H1 (cell line): ENCODE data around the gene ACSF3.

Source experiments
- CEBPB ChIP-seq: IDR thresholded peaks from 2 replicates; pipeline ENCODE4 v1.6.1; 2012; ENCODE audit warnings: low read depth, low read length
- CHD1 ChIP-seq: IDR thresholded peaks from 2 replicates; pipeline ENCODE4 v1.6.1; 2012; ENCODE audit warnings: low read depth, low read length, improper control_type of control experiment
- EP300 ChIP-seq, 2 experiments: IDR thresholded peaks; 1 replicate in 1 of 2; 2 replicates in 1 of 2; pipeline ENCODE4 v1.6.1; 2011 to 2012; ENCODE audit warnings: low read depth in 2 of 2, low read length in 2 of 2, mild to moderate bottlenecking in 2 of 2, borderline replicate concordance in 1 of 2, inconsistent platforms in 1 of 2, moderate library complexity in 1 of 2
- EZH2 ChIP-seq: fragments of 200-600 bp; sonication (generic); IDR thresholded peaks from 2 replicates; pipeline ENCODE4 v1.7.1; 2012; ENCODE audit warnings: low read depth, mild to moderate bottlenecking, moderate library complexity, low read length, inconsistent platforms; ENCODE audit not compliant: severe bottlenecking
- FOSL1 ChIP-seq: IDR thresholded peaks from 2 replicates; pipeline ENCODE4 v1.6.1; 2011; ENCODE audit warnings: mild to moderate bottlenecking, low read depth, low read length, moderate library complexity; ENCODE audit not compliant: insufficient read depth
- POLR2A ChIP-seq, 2 experiments: IDR thresholded peaks; 1 replicate in 1 of 2; 2 replicates in 1 of 2; pipeline ENCODE4 v1.6.1; 2011; ENCODE audit warnings: low read depth in 2 of 2, low read length in 2 of 2, mild to moderate bottlenecking in 2 of 2; ENCODE audit errors: control extremely low read depth in 1 of 2
- TEAD4 ChIP-seq: IDR thresholded peaks from 2 replicates; pipeline ENCODE4 v1.6.1; 2012; ENCODE audit warnings: low read depth, low read length, inconsistent platforms, mixed read lengths
- TF ChIP-seq, protein P1 (sequence below), 3 experiments: IDR thresholded peaks; 1 replicate in 2 of 3; 2 replicates in 1 of 3; pipeline versions ENCODE4 v1.5.1 to v1.6.1; 2011; ENCODE audit warnings: low read length in 3 of 3, mild to moderate bottlenecking in 3 of 3, inconsistent platforms in 2 of 3, low read depth in 1 of 3, moderate library complexity in 1 of 3; ENCODE audit not compliant: insufficient read depth in 1 of 3; ENCODE audit errors: control extremely low read depth in 1 of 3
- TF ChIP-seq, protein P2 (sequence below): IDR thresholded peaks from 2 replicates; pipeline ENCODE4 v1.6.1; 2011; ENCODE audit warnings: low read depth, mild to moderate bottlenecking, low read length; ENCODE audit not compliant: insufficient read depth

DNA sequence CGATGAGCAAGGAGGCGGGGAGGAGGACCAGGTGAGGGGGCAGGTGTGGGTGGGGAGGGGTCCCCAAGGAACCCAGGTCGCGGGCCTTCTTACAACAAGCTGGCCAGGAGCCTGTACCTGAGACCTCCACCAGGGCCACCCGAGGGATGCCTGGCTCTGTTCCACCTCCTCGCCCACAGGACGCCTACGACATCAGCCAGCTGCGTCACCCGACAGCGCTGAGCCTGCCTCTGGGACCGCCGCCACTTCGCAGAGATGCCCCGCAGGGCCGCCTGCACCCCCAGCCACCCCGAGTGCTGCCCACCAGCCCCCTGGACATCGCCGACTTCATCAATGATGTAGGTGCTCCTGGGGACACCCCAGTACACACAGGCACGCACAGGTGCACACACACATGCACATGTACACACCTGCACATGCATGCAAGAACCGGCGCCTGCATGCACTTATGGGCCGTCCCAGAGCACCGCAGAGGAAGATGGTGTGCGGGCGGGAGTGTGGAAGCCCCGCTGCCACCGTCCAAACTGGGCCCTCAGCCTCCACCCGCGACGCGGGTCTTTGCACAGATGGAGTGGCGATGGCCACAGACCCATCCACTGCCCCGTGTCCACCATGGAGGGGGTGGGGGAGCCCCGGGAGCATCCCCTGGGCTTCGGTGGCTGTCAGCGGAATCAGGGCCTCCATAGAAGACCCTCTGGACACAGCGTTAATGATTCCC, 100.1 kb downstream of the ACSF3 start:
- TF ChIP-seq, protein P1, sequence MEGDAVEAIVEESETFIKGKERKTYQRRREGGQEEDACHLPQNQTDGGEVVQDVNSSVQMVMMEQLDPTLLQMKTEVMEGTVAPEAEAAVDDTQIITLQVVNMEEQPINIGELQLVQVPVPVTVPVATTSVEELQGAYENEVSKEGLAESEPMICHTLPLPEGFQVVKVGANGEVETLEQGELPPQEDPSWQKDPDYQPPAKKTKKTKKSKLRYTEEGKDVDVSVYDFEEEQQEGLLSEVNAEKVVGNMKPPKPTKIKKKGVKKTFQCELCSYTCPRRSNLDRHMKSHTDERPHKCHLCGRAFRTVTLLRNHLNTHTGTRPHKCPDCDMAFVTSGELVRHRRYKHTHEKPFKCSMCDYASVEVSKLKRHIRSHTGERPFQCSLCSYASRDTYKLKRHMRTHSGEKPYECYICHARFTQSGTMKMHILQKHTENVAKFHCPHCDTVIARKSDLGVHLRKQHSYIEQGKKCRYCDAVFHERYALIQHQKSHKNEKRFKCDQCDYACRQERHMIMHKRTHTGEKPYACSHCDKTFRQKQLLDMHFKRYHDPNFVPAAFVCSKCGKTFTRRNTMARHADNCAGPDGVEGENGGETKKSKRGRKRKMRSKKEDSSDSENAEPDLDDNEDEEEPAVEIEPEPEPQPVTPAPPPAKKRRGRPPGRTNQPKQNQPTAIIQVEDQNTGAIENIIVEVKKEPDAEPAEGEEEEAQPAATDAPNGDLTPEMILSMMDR (IDR thresholded peaks at IDR 0.05; ENCODE audit: control extremely low read depth in 1 of 3, insufficient read depth in 1 of 3, low read depth in 1 of 3, low read length in 3 of 3), result no peak
- TF ChIP-seq EP300 (IDR thresholded peaks at IDR 0.05; ENCODE audit: borderline replicate concordance in 1 of 2, low read depth in 2 of 2, low read length in 2 of 2) (no peak), EZH2 (no peak), TEAD4 (no peak), CEBPB (no peak), CHD1 (no peak), POLR2A (IDR thresholded peaks at IDR 0.05; ENCODE audit: control extremely low read depth in 1 of 2, low read depth in 2 of 2, low read length in 2 of 2) (no peak), FOSL1 (no peak)
- TF ChIP-seq, protein P2, sequence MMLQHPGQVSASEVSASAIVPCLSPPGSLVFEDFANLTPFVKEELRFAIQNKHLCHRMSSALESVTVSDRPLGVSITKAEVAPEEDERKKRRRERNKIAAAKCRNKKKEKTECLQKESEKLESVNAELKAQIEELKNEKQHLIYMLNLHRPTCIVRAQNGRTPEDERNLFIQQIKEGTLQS, result no peak
